ENCODE results near the gene TNRC6B.
A peak's percentile ranks its signal among the peaks of the same experiment; 100 is the strongest.
"Not testable (repeated sequence)": the region's sequence is repeated elsewhere in the genome, so short reads cannot be mapped to it uniquely, and the experiment has no call there.

The TNRC6B gene

GRCh38 chr22:40177738-40178416, at the start of gene TNRC6B:
TSS of gene TNRC6B (plus strand) at chr22:40177925. CDS start at chr22:40178136, 211 bp downstream.
- peak; percentile 99 for DNase-seq (ENCODE audit: low spot score)

GRCh38 chr22:40128989-40129388, 48.7 kb upstream of the TNRC6B start:
- DNase-seq (ENCODE audit: low spot score) = no peak

- no peak for DNase-seq (ENCODE audit: low spot score)
Measured at GRCh38 chr22:40137132-40137531, 40.6 kb upstream of the TNRC6B start.

- DNase-seq (ENCODE audit: low spot score) = no peak
Measured at GRCh38 chr22:40138866-40139265, 38.9 kb upstream of the TNRC6B start.

GRCh38 chr22:40147388-40148176, 30.1 kb upstream of the TNRC6B start:
- DNase-seq (ENCODE audit: low spot score) = no peak

GRCh38 chr22:40153192-40153591, 24.5 kb upstream of the TNRC6B start:
- no peak for DNase-seq (ENCODE audit: low spot score)

GRCh38 chr22:40153705-40154104, 24.0 kb upstream of the TNRC6B start:
- no peak for DNase-seq (ENCODE audit: low spot score)

GRCh38 chr22:40156001-40156516, 21.7 kb upstream of the TNRC6B start:
- no peak for DNase-seq (ENCODE audit: low spot score)

GRCh38 chr22:40156682-40157081, 21.0 kb upstream of the TNRC6B start:
- DNase-seq (ENCODE audit: low spot score) = not testable (repeated sequence)

GRCh38 chr22:40157330-40157945, 20.3 kb upstream of the TNRC6B start:
- DNase-seq (ENCODE audit: low spot score) = no peak

- no peak for DNase-seq (ENCODE audit: low spot score)
Measured at GRCh38 chr22:40161194-40161593, 16.5 kb upstream of the TNRC6B start.

GRCh38 chr22:40165537-40165936, 12.2 kb upstream of the TNRC6B start:
- DNase-seq (ENCODE audit: low spot score) = not testable (repeated sequence)

- no peak for DNase-seq (ENCODE audit: low spot score)
Measured at GRCh38 chr22:40175611-40176244, 2.0 kb upstream of the TNRC6B start.

GRCh38 chr22:40176921-40177737, 596 bp upstream of the TNRC6B start:
- DNase-seq (ENCODE audit: low spot score) = no peak

GRCh38 chr22:40178417-40179409, 988 bp downstream of the TNRC6B start:
- peak; percentile 57 for DNase-seq (ENCODE audit: low spot score)

- no peak for DNase-seq (ENCODE audit: low spot score)
Measured at GRCh38 chr22:40179526-40179925, 1.8 kb downstream of the TNRC6B start.

- DNase-seq (ENCODE audit: low spot score) = no peak
Measured at GRCh38 chr22:40180403-40180802, 2.7 kb downstream of the TNRC6B start.

GRCh38 chr22:40181323-40181722, 3.6 kb downstream of the TNRC6B start:
- DNase-seq (ENCODE audit: low spot score) = no peak

- DNase-seq (ENCODE audit: low spot score) = no peak
Measured at GRCh38 chr22:40182231-40182835, 4.6 kb downstream of the TNRC6B start.

Data from globus pallidus (tissue), 1 donor.